ENCODE measurements around the gene TEX47.

TEX47 gene

GRCh38 chr7:88795553-88795952, at the start of gene TEX47:
TSS of gene TEX47 (minus strand) at chr7:88795737. CDS start at chr7:88794942, 795 bp downstream.
- DNase-seq, result no peak

GRCh38 chr7:88845091-88845490, 49.6 kb upstream of the TEX47 start:
- DNase-seq, result no peak

- no peak for DNase-seq
Measured at GRCh38 chr7:88842201-88842600, 46.7 kb upstream of the TEX47 start.

- no peak for DNase-seq
Measured at GRCh38 chr7:88835147-88835728, 39.7 kb upstream of the TEX47 start.

- no peak for DNase-seq
Measured at GRCh38 chr7:88826222-88826621, 30.7 kb upstream of the TEX47 start.

- no peak for DNase-seq
Measured at GRCh38 chr7:88818552-88818951, 23.0 kb upstream of the TEX47 start.

GRCh38 chr7:88806280-88807037, 10.9 kb upstream of the TEX47 start:
- no peak for DNase-seq

GRCh38 chr7:88801046-88801445, 5.5 kb upstream of the TEX47 start:
- no peak for DNase-seq

- no peak for DNase-seq
Measured at GRCh38 chr7:88792361-88792760, 3.2 kb downstream of the TEX47 start.

GRCh38 chr7:88791891-88792290, 3.6 kb downstream of the TEX47 start:
- no peak for DNase-seq

GRCh38 chr7:88789480-88790064, 6.0 kb downstream of the TEX47 start:
- no peak for DNase-seq

GRCh38 chr7:88787777-88788176, 7.8 kb downstream of the TEX47 start:
- DNase-seq, result no peak

GRCh38 chr7:88775838-88776237, 19.7 kb downstream of the TEX47 start:
- no peak for DNase-seq

GRCh38 chr7:88772776-88773175, 22.8 kb downstream of the TEX47 start:
- DNase-seq, result no peak

- DNase-seq, result no peak
Measured at GRCh38 chr7:88771417-88771816, 24.1 kb downstream of the TEX47 start.

- DNase-seq, result no peak
Measured at GRCh38 chr7:88761779-88762178, 33.8 kb downstream of the TEX47 start.

- no peak for DNase-seq
Measured at GRCh38 chr7:88760136-88760515, 35.4 kb downstream of the TEX47 start.

GRCh38 chr7:88759230-88760135, 36.1 kb downstream of the TEX47 start, which contains the start of gene ZNF804B:
TSS of gene ZNF804B (plus strand) at chr7:88759700. CDS start at chr7:88759977, 277 bp downstream.
- DNase-seq, result no peak

GRCh38 chr7:88758381-88759229, 36.9 kb downstream of the TEX47 start:
- no peak for DNase-seq

- DNase-seq, result no peak
Measured at GRCh38 chr7:88757371-88757770, 38.2 kb downstream of the TEX47 start.

GRCh38 chr7:88756802-88757201, 38.7 kb downstream of the TEX47 start:
- DNase-seq, result no peak

GRCh38 chr7:88746126-88746525, 49.4 kb downstream of the TEX47 start:
- no peak for DNase-seq
